Islet precursor cell (in vitro differentiated cells): ENCODE results near the gene POLR2C.

Source experiments
- DNase-seq: peaks from one replicate; pipeline ENCODE4 v3.0.0-alpha.2; 2018

POLR2C gene

DNA sequence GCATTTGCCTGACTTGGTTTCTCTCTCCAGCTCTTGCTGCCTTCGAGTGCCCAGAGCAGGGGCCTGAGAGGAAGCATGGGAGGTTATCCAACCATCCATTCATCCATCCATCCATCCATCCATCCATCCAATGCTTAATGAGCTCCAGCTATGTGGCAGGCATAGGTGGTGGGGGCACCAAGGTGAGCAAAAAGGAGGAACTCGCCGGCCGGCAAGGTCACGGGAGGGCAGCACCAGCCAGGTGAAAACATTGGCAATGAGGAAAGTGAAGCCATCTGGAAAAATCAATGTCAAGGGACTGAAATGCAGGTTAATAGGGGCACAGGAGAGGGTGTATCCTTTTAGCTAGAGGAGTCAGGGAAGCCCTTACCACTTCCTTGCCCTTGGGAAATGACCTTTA, 42.0 kb downstream of the POLR2C start:
- no peak for DNase-seq

DNA sequence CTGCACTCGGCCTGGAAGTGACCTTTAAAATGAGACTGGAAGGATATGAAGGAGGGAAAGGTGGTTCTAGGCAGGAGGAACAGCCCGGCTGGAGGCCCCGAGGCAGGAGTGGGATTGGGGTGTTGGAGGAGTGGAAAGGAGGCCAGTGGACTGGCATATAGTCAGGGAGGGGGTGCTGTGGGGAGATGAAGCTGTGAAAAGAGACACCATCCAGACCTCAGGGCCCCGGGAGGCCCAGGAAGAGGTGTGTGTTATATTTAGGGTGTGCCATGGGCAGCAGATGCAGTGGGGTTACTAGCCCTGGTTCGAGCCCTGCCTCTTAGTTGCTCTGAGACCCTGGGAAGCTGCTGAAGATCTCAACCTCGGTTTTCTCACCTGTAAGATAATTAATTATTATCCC, 42.7 kb downstream of the POLR2C start:
- no peak for DNase-seq

DNA sequence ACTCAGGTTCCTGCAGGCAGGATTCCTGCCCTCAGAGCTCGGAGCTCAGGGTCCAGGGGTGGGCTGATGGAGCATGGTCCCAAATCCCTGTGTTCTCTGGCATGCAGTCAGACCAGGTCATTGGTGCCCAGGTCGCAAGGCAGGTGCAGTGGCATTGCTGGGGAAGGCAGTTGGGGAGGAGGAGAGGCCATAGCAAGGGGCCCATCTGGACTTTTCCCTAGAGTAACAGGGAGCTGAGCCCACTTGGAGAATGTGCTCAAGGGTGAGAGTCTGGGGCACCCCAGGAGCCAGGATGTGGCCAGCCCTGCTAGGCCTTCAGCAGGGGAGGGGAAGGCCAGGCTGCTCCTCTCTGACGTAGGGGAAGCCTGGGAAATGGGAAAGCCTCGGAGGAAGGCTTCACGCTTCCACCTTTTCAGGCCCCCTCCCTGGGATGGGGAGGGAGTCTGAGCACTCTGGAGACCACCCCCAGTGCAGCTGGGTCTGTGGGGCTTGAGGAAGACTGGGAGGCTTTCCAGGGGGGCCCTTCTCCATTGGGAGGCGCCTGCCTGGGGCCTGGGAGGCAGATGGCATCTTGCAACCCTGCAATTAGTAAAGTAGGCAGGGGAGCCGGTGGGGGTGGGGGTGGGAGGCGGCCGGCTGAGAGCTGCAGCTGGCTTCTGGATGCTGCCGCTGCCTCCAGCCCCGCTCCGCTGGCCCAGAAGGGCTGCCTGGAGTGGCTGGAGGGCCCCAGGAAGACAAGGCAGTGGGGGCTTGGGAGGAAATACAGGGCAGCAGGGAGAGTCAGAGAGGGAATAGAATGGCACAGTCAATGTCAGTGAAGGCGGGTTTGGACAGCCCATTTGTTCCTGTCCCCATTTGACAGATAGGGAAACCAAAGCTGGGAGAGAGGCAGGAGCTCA, 44.9 kb downstream of the POLR2C start:
- DNase-seq: no peak

DNA sequence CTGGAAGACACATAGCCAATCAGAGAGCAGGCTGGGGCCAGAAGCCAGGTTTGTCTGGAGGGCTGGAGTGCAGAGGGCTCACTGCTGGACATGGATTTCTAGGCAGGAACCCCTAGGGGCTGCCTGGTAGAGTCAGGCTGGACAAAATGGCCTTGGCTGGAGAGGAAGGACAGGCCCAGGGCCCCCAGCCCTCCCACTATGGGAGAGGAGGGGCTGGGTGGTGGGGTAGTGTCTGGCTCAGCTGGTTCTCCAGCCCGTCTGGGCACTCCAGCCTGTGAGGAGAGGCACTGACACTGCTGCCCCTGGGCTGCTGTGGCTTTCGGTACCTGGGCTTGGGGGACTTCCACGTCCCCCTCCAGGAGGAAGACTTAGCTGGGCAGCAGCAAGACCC, 45.6 kb downstream of the POLR2C start:
- peak; percentile 92 for DNase-seq

DNA sequence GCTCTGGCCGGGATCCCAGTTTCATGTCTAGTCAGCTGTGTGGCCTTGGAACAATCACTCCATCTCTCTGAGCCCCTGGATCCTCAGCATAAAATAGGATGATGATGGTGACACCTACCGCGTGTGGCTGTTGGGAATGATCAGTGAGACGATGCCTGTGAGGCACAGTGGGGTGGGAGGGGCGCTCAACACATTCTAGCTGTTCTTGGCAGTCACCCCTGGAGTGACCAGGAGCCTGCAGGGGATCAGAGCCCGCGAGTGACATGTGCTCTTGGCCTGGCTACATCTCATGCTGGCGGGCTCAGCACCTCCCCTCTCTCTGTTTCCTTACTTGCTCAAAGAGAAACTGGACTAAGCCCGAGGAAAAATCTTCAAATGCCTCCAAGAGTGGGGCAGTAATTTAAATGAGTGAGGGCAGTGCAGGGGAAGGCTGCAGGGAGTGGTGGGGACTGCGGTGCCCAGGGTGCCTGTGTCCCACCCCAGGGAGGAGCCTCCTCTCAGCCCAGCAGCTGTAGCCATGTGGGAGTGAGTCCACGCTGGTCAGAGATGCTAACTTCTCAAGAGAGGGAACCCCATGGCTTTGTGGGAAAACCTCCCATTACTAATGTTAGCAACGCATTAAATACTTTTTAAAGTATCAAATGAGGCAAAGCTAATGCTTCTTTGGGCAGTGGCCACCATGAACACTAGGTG, 46.9 kb downstream of the POLR2C start:
- DNase-seq: peak; percentile 72

DNA sequence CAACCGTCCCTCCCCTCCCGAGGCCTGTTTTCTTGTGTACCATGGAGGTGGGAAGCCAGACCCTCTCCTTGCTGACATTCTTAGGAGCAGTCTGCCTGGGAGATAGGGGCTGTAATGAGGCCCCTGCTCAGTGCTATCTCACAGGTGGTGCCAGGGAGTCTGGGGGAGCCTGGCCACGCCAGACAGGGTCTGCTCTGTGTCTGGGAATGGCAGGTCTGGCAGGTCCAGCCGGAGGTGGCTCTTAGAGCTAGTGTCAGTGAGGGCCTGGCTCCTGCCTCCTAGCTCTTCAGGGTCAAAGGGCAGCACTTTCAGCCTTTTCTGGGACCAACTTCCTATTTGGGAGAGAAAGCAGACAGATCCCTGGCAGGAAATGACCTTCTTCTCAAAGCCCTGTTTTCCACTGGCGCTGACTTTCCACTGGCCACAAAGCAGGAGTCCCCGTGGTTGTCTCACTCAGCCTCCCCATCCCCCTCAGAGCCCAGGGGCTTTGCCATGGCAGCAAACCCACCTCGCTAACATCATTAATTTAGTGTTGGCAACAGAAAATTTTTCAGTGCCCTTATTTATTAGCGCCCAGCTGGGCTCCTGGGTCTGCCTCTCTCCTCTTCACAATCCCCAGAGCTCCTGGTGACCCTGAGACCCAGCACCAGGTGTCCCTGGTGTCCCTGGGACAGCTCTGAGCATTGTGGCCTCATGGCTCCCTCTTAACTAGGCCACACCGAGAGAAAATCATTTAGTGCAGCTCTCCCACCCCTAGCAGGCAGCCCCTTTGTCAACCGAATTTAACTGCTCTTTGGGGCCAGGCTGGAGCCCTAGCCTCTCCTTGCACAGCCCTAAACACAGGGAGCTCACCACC, 47.8 kb downstream of the POLR2C start:
- DNase-seq: peak; percentile 100

DNA sequence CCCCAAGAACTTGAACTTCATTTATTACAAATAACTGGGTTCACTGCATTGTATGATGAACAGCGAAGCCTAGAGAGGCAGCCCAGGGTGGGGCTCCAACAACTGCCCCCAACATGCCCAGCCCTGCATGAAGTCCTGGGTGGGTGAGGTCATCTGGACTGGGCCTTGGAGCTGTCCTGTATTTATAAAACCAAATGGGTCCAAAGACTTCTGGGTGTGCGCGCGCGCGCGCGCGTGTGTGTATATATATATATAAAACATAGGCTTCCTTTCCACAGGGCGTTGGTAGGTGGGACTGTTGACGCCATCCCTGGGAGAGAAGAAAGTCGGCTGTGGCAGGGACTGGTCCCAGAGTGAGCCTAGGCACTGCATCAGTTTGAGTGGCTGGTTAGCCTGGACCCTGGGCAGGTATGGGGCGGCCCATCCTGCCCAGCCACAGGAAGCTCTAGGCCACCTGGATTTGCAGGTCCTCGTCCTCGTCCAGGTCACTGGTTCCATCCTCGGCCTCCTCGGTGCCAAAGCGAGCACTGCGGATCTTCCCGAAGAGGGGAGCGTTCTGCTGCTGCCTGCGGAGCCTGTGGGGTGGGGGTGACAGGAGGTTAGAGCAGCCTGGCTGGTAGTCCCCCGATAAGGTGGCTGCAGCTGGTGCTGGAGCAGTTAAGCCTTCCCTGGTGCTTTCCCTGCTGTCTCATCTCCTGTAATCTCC, 50.0 kb downstream of the POLR2C start:
- peak; percentile 57 for DNase-seq

DNA sequence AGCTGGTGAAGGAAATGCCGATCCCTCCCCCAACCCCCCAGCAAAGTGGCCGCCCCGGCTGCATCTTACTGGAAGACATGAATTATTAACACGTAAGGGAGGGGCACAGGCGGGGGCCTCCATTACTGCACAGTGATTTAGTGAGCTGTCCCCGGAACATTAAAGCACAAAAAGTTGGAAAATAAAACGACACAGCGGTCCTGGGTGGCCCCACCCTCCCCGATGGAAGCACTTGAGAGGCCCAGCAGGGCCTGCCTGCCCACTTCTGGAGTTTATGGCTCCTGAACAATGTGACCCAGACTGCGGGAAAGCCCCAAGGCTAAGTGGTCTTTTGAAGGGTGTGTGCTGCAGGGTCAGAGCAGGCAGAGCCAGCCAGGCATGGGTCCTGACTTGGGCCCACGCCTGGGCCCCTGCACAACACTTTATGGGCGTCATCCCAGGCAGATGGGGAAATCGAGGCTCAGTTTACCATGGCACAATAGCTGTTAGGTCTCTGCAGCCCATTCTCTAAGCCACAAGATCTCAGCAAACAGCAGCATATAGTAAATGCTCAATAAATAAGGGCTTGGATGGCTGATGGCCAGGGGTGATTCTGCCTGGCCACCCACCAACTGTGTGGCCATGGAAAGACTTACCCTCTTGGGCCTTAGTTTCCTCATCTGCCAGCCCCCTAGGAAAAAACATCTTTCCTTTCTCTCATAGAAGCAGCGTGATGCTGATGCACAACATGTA, 51.1 kb downstream of the POLR2C start:
- DNase-seq: peak; percentile 98

DNA sequence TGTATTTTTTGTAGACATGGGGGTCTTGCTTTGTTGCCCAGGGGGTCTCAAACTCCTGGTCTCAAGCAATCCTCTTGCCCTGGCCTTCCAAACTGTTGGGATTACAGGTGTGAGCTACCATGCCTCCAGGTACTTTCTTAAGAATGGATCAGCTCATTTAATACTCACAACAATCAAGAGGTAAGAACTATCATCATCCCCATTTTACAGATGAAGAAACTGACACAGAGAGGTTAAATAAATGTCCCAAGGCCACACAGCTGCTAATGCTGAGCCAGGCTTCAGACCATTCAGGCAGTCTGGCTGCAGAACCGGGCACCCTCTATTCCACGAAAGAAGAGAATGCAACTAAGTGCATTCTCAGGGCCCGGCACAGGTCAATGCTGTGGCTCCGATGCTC, 51.9 kb downstream of the POLR2C start:
- no peak for DNase-seq

DNA sequence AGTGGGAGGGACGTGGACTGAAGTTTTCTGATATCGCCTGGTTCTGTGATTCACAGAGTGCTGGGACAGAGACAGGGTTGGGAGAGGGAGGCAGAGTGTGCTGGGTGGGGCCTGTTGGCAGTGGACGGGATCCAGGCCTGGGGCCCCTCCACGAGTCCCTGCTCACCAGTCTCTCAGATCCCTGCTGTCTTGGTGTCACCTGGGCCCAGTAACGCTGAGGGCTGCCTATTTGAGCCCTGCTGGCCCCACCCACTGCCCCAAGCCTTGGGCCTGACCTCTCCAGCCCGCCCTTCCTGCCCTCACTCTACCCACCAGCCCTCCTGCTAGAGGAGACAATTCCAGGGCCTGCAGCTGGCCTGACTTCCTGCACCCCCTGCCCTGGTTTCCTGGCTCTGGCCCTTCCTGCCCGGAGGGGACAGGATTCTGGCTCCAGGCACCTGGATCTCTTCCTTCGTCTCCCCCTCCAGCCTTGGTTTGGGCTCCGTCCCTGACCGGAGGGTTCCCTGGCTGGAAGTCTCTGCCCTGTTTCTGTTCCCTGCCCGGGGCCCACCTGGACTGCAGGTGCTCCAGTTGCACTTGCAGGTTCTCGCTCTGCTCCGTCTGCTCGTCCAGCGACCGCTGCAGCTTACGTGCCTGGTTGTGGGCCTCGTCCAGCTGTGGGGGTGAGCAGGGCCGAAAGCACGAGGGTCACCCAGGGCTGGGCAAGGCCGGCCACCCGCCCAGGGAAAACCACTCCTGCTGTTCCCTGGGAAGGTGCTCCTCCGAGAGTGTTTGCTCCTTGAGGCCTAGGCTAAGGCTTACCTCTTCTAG, 52.5 kb downstream of the POLR2C start:
- peak; percentile 97 for DNase-seq

DNA sequence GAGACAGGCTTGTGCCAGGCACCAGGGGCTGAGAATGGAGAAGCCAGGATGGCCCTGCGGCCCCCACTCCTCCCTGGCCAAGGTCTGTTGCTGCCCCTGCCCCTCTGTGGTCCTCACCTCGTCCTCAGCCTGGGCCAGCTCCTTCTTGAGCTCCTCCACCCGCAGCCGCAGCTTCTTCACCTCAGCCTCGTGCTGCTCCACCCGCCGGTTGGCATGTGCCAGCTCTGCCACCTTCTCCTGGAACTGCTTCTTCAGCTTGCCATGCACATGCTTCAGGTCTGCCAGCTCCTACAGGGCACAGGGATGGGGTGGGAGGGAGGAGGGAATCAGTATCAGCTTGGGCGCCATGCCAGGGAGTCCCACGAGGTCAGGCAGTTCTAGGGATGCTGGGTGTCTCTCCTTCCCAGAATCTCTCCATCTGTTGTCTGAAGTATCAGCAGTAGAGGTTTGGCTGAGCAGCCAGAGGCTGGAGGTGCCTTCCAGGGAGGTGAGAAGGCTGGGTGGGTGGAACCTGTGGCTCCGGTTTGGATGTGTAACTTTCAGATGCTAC, 53.8 kb downstream of the POLR2C start:
- no peak for DNase-seq

DNA sequence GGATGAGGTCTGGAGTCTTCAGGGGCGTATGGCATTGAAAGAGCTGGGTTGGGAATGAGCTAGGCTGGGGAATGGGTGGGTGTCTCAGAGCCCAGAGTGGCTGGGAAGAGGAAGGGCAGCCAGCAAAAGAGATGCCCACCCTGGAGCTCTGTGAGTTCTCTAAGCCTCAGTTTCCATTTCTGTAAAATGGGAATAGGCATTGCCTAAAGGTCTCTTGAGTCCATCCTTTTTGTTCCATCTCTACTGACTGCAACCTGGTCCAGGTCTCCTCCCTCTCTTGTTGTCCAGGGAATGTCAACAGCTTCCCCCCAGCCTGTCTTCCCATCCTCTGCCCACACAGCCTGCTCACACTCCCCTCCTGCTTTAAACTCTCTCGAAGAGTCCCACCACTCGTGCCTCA, 54.3 kb downstream of the POLR2C start:
- no peak for DNase-seq

DNA sequence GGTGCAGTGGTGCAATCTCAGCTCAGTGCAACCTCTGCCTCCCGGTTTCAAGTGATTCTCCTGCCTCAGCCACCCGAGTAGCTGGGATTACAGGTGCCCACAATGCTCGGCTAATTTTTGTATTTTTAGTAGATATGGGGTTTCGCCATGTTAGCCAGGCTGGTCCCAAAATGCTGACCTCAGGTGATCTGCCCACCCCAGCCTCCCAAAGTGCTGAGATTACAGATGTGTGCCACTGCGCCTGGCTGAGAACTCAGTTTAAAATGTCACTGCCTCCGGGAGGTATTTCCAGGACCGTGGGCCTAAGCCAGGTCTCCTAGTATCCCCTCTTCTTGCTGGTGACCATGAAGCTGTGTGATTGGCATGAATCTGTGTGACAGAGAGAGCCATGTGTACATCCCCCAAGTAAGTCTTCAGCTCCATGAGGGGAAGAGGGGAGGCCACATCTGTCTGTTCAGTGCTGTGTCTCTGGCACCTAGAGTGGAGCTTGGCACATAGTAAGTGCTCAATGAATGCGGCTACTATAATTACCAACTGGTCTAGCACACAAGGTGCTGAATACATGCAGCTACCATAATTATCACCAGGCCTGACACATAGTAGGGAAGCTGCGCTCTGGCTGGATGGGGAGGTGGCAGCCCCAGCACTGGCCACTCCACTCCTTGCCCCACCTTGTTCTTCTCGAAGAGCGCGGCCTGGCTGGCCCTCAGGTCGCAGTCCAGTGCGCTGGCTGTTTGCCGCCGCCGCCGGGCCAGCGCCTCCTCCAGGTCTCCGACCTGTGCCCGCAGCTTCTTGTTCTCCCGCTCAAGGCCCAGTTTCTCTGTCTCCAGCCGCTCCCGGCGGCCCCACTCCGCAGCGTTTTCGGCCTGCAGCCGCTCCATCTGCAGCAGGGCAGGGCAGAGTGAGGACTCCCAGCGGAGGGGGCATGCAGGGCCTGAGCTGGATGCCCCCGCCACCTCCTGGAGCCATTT, 55.2 kb downstream of the POLR2C start:
- no peak for DNase-seq

DNA sequence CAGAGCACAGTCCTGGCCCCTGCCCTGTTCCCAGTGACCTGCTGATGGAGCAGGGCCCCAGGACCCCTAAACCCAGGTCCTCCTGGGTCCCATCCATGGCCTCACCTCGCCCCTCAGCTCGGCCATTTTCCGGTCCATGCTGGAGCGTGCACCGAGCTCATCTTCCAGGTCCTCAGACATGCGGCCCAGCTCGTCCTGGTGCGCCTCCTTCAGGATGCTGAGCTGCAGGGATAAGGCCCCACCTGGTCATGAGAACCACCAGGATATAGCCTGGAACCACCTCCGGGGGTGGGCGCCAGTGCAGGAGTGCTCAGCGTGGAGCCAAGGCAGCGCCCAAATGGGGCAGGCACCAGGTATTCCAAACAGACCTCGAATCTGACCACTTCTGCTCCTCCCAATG, 56.0 kb downstream of the POLR2C start:
- no peak for DNase-seq

DNA sequence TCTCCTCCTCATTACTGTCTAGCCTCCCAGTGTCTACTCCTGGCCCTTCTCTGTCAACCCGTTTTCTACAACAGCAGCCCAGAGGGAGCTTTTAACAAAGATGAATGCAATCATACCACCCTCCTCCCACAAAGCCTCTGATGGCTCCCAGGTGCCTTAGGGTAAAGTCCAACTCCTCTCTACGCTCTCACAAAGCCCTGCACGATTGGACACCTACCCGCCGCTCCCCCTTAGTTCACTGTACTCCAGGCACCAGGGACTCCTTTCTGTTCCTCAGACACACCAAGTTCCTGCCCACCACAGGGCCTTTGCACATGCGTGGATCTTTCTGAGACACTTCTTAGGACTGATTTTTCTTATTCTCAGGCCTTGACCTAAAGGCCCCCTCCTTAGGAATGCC, 56.4 kb downstream of the POLR2C start:
- DNase-seq: no peak

DNA sequence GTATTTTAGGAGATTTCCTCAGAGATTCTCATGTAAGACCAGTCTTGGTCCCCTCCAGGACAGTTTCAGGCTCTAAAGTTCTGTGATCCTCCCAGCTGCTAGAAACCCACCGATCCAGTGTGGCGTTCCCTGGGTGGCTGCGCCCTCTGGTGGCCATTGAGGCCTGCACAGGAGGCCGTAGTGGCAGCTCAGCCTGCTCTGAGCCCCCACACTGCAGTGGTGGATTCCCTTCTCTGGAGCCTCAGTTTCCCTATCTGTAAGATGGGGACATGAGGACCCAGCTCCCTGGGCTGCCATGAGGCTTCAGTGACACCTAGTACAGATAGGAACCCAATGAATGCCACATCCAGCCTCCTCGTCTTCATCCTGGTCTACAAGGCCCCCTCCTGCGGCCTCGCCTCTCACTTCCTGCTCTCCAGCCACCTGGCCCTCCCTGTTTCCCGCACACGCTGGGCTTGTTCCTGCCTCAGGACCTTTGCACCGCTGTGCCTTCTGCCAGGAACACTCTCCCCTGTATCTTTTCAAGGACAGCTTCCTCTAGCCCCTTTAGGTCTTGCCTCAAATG, 57.4 kb downstream of the POLR2C start:
- DNase-seq: peak; percentile 91
